ENCODE measurements around the gene SND1. TPM values are rescaled to one million over a fixed set of nuclear protein-coding genes. Genes with fewer than 3 reads are reported as not detected.
A peak's percentile ranks its signal among the peaks of the same experiment; 100 is the strongest.

Gene SND1
- polyA plus RNA-seq, 4 donors, result 47.2 to 148 (median 92.2) TPM

DNA sequence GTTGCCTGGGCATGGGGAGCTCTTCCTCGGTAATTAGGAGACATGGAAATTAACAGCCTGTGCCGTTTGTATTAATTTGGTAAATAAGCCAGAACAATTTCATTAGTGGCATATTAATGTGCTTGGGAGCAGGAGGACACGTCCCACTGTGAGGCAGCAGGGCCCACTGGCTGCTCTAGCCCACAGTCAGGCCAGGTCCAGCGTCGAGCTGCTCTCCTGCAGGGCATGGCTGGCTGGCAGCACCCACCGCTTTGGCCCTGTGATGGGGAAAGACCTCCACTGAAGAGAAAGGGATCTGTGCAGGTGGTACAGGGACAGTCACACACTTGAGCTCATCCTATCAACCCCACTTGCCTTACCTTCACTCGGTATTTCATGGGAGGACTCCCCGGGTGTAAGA is 416.8 kb downstream of the SND1 start:
- no peaks in the 10 kb centered on the region for H3K27me3 ChIP-seq (ENCODE audit: control insufficient read depth in 3 of 3, insufficient read depth in 3 of 3, low read length in 3 of 3)
- H3K36me3 ChIP-seq (ENCODE audit: control insufficient read depth in 3 of 3, insufficient read depth in 2 of 3, low read depth in 1 of 3, low read length in 3 of 3), result peaks cover 0 to 47% (median 0%) of the 10 kb centered on the region in 3 donors
- DNase-seq (no peak), FAIRE-seq (no peak)
- no peak overlapping the region for H3K27ac ChIP-seq (ENCODE audit: low read depth in 1 of 3, low read length in 2 of 3)
- WGBS, 3 donors, result 93 to 95% (median 93%) methylated on average over 8 of the region's 8 CpGs
- no peaks in the 10 kb centered on the region for H3K4me1 ChIP-seq (ENCODE audit: control insufficient read depth in 3 of 3, insufficient read depth in 2 of 3, low read depth in 1 of 3, low read length in 2 of 3)
- no peak overlapping the region for H3K4me3 ChIP-seq (ENCODE audit: low read depth in 1 of 3, low read length in 3 of 3)
- H3K9me3 ChIP-seq (ENCODE audit: control insufficient read depth in 2 of 2, insufficient read depth in 1 of 2, low read depth in 1 of 2, low read length in 1 of 2), result no peaks in the 10 kb centered on the region

DNA sequence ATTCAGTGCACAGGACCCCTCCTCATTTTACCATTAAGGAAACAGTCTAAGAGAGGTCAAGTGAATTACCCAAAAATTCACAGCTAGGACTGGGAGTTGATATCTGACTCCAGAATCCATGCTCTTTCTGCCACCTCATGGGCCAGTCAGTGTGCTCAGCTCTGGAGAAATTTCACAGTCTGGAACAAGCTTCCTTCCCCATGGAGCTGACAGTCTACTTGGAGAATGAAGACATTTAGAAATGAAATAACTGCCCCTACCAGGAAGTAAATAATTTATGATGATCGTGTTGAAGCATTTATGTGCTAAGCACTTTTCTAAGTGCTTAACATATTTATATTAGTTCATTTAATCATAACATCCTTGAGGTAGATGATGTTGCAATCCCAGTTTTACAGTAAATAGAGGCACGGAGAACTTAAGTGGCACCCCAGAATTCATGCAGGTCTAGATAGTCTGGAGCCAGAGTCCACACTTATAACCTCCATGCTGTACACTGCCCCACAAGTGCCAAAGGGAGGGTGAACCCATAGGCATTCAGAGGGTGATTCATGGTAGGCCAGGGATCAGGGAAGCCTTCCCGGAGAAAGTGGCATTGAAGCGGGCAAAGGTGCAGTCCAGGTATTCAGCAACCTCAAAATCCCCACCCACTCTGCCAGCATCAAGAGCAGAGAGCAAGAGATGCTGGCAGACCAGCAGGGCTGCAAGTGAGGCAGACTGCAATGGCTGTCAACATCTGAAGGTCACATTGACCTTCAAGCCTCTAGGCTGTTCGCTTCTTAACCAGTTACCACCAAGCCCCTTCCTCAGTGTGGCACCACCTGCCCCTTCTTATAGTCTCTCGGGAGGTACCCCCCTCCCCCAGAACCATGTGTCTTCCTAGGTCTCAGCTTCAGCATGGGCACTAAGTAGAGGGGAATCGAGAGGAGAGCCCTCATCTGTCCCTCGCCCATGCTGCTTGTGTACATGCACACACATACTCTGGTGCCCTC is 417.7 kb downstream of the SND1 start:
- H3K4me1 ChIP-seq (ENCODE audit: control insufficient read depth in 3 of 3, insufficient read depth in 2 of 3, low read depth in 1 of 3, low read length in 2 of 3), result no peaks in the 10 kb centered on the region
- H3K27me3 ChIP-seq (ENCODE audit: control insufficient read depth in 3 of 3, insufficient read depth in 3 of 3, low read length in 3 of 3), result no peaks in the 10 kb centered on the region
- FAIRE-seq, result no peak
- H3K4me3 ChIP-seq (ENCODE audit: low read depth in 1 of 3, low read length in 3 of 3), result no peak overlapping the region
- no peak overlapping the region for H3K27ac ChIP-seq (ENCODE audit: low read depth in 1 of 3, low read length in 2 of 3)
- no peaks in the 10 kb centered on the region for H3K9me3 ChIP-seq (ENCODE audit: control insufficient read depth in 2 of 2, insufficient read depth in 1 of 2, low read depth in 1 of 2, low read length in 1 of 2)
- peak in 1 of 2 donors; percentile 70 for DNase-seq
- peaks cover 0 to 52% (median 2%) of the 10 kb centered on the region in 3 donors for H3K36me3 ChIP-seq (ENCODE audit: control insufficient read depth in 3 of 3, insufficient read depth in 2 of 3, low read depth in 1 of 3, low read length in 3 of 3)
- 79 to 82% (median 80%) methylated on average over 8 of the region's 8 CpGs for WGBS, 3 donors

DNA sequence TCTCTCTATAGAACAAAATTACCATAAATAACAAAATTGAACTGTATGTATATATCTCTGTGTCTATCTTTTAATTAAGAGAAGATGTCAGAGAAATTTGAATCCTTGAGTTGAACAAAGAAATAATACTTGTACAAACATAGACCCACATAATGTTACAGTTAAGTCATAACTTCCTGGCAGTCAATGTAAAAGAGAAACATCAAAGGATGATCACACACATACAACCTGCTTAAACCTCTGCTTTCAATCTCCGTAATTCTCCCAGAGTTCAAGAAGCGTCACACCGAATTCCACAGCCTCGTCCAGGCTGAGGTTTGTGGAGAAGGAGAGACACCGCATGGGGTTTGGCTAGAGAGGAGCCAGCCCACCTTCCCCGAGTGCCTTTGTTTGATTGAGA is 419.4 kb downstream of the SND1 start:
- FAIRE-seq, result no peak
- H3K9me3 ChIP-seq (ENCODE audit: control insufficient read depth in 2 of 2, insufficient read depth in 1 of 2, low read depth in 1 of 2, low read length in 1 of 2), result no peaks in the 10 kb centered on the region

DNA sequence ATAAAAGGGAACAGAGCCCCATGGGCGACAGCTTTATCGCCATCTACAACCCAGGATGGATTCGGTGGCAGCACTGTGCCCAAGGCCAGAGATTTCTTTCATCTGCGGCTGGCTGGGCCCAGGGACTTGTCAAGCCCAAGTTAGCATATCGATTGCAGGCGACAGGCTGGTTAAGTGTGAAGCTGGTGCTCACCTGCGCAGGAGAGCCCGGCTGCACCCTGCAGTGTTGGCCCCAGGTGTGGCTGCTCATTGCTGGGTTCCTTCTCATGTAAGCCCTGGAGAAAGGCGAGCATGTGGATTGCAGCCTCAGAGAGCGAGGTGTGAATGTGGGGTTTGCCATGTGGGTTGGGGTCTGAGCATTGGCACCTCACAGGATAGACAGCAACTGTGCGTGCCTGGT is 419.8 kb downstream of the SND1 start:
- WGBS, 3 donors, result 88 to 99% (median 92%) methylated on average over 11 of the region's 11 CpGs
- FAIRE-seq (no peak), DNase-seq (no peak)
- no peaks in the 10 kb centered on the region for H3K9me3 ChIP-seq (ENCODE audit: control insufficient read depth in 2 of 2, insufficient read depth in 1 of 2, low read depth in 1 of 2, low read length in 1 of 2)
- H3K27me3 ChIP-seq (ENCODE audit: control insufficient read depth in 3 of 3, insufficient read depth in 3 of 3, low read length in 3 of 3), result no peaks in the 10 kb centered on the region
- no peak overlapping the region for H3K27ac ChIP-seq (ENCODE audit: low read depth in 1 of 3, low read length in 2 of 3)
- H3K4me1 ChIP-seq (ENCODE audit: control insufficient read depth in 3 of 3, insufficient read depth in 2 of 3, low read depth in 1 of 3, low read length in 2 of 3), result peaks cover 0 to 10% (median 0%) of the 10 kb centered on the region in 3 donors
- H3K36me3 ChIP-seq (ENCODE audit: control insufficient read depth in 3 of 3, insufficient read depth in 2 of 3, low read depth in 1 of 3, low read length in 3 of 3), result peaks cover 0 to 58% (median 7%) of the 10 kb centered on the region in 3 donors
- H3K4me3 ChIP-seq (ENCODE audit: low read depth in 1 of 3, low read length in 3 of 3), result no peak overlapping the region

More for the DNA sequence above, 419.4 kb downstream of the SND1 start:
- no peak overlapping the region for H3K4me3 ChIP-seq (ENCODE audit: low read depth in 1 of 3, low read length in 3 of 3)
- no peak for DNase-seq
- no peaks in the 10 kb centered on the region for H3K27me3 ChIP-seq (ENCODE audit: control insufficient read depth in 3 of 3, insufficient read depth in 3 of 3, low read length in 3 of 3)
- WGBS, 3 donors, result 90 to 97% (median 93%) methylated on average over 6 of the region's 6 CpGs
- H3K27ac ChIP-seq (ENCODE audit: low read depth in 1 of 3, low read length in 2 of 3), result no peak overlapping the region
- H3K36me3 ChIP-seq (ENCODE audit: control insufficient read depth in 3 of 3, insufficient read depth in 2 of 3, low read depth in 1 of 3, low read length in 3 of 3), result peaks cover 0 to 61% (median 7%) of the 10 kb centered on the region in 3 donors
- peaks cover 0 to 5% (median 0%) of the 10 kb centered on the region in 3 donors for H3K4me1 ChIP-seq (ENCODE audit: control insufficient read depth in 3 of 3, insufficient read depth in 2 of 3, low read depth in 1 of 3, low read length in 2 of 3)

DNA sequence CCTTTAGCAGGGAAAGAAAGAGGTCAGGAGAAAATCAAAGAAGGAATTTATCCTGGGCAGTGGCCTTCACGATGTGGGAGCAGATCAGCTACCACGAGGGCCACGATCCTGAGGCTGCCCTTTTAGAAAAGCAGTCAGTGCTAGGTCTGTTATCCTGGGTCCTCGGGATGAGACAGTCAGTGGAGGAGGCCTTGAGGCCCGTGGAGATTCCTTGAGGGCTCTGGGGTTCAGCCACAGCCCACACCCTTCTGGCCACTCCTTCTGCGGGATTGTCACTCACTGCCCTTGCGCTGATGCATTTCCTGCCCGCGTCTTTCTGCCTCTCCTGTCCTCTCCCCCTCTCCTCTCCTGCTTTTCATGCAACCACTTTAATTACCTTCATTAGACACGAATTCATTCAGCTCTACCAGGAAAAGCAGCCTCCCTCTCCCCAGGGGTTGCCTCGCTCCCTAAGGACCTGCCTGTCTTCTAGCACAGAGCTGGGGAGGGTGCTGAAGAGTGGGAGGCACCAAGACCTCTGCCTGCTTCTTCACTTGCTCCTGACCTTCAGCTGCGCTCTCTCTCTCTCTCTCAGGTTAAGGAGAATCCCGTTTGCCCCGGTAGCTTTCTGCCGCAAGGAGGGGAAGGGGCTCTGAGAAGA is 421.8 kb downstream of the SND1 start:
- Histone ChIP-seq H3K36me3 (ENCODE audit: control insufficient read depth in 3 of 3, insufficient read depth in 2 of 3, low read depth in 1 of 3, low read length in 3 of 3) (peaks cover 0 to 68% (median 7%) of the 10 kb centered on the region in 3 donors), H3K27me3 (ENCODE audit: control insufficient read depth in 3 of 3, insufficient read depth in 3 of 3, low read length in 3 of 3) (no peaks in the 10 kb centered on the region), H3K4me1 (ENCODE audit: control insufficient read depth in 3 of 3, insufficient read depth in 2 of 3, low read depth in 1 of 3, low read length in 2 of 3) (peaks cover 0 to 24% (median 4%) of the 10 kb centered on the region in 3 donors), H3K27ac (ENCODE audit: low read depth in 1 of 3, low read length in 2 of 3) (no peak overlapping the region), H3K4me3 (ENCODE audit: low read depth in 1 of 3, low read length in 3 of 3) (no peak overlapping the region), H3K9me3 (ENCODE audit: control insufficient read depth in 2 of 2, insufficient read depth in 1 of 2, low read depth in 1 of 2, low read length in 1 of 2) (no peaks in the 10 kb centered on the region)
- no peak for DNase-seq
- FAIRE-seq, result no peak
- 86 to 91% (median 88%) methylated on average over 15 of the region's 15 CpGs for WGBS, 3 donors

DNA sequence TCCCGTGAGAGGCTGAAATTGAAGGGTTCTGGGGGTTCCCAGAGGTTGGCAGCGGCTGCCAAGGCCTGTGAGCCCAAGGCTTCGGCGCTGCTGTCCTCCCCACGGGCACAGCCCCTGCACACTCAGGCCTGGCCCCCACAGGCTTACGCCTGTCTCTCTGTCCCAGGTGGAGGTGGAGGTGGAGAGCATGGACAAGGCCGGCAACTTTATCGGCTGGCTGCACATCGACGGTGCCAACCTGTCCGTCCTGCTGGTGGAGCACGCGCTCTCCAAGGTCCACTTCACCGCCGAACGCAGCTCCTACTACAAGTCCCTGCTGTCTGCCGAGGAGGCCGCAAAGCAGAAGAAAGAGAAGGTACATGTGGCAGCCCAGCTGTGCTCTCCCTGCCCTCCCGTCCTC is 422.3 kb downstream of the SND1 start:
- H3K27me3 ChIP-seq (ENCODE audit: control insufficient read depth in 3 of 3, insufficient read depth in 3 of 3, low read length in 3 of 3), result no peaks in the 10 kb centered on the region
- H3K27ac ChIP-seq (ENCODE audit: low read depth in 1 of 3, low read length in 2 of 3), result no peak overlapping the region
- DNase-seq, result no peak
- peaks cover 0 to 24% (median 4%) of the 10 kb centered on the region in 3 donors for H3K4me1 ChIP-seq (ENCODE audit: control insufficient read depth in 3 of 3, insufficient read depth in 2 of 3, low read depth in 1 of 3, low read length in 2 of 3)
- 91 to 96% (median 93%) methylated on average over 19 of the region's 19 CpGs for WGBS, 3 donors
- H3K9me3 ChIP-seq (ENCODE audit: control insufficient read depth in 2 of 2, insufficient read depth in 1 of 2, low read depth in 1 of 2, low read length in 1 of 2), result no peaks in the 10 kb centered on the region
- FAIRE-seq, result no peak
- peaks cover 0 to 73% (median 7%) of the 10 kb centered on the region in 3 donors for H3K36me3 ChIP-seq (ENCODE audit: control insufficient read depth in 3 of 3, insufficient read depth in 2 of 3, low read depth in 1 of 3, low read length in 3 of 3)
- H3K4me3 ChIP-seq (ENCODE audit: low read depth in 1 of 3, low read length in 3 of 3), result no peak overlapping the region

DNA sequence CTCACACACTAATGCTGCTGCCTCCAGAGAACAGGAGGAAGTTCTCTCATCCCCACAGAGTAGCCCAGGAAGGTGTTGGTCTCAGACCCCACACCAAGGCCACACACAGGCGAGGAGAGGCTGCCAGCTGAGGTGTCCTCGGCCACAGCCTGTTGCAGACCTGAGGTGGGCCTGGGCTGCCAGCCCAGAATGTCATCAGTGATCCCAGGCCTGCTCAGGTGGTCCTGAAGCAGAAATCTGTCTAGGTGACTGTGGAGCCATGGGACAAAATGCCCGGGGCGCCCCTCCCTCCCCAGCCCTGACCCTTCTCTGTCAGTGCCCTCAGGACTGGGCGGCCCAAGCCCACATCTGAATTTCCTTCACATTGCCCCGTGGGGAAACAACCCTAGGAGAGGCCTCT is 422.7 kb downstream of the SND1 start:
- DNase-seq (no peak), FAIRE-seq (no peak)
- Histone ChIP-seq H3K27ac (ENCODE audit: low read depth in 1 of 3, low read length in 2 of 3) (no peak overlapping the region), H3K4me3 (ENCODE audit: low read depth in 1 of 3, low read length in 3 of 3) (no peak overlapping the region), H3K36me3 (ENCODE audit: control insufficient read depth in 3 of 3, insufficient read depth in 2 of 3, low read depth in 1 of 3, low read length in 3 of 3) (peaks cover 0 to 77% (median 7%) of the 10 kb centered on the region in 3 donors), H3K4me1 (ENCODE audit: control insufficient read depth in 3 of 3, insufficient read depth in 2 of 3, low read depth in 1 of 3, low read length in 2 of 3) (peaks cover 0 to 24% (median 4%) of the 10 kb centered on the region in 3 donors), H3K27me3 (ENCODE audit: control insufficient read depth in 3 of 3, insufficient read depth in 3 of 3, low read length in 3 of 3) (no peaks in the 10 kb centered on the region), H3K9me3 (ENCODE audit: control insufficient read depth in 2 of 2, insufficient read depth in 1 of 2, low read depth in 1 of 2, low read length in 1 of 2) (no peaks in the 10 kb centered on the region)
- WGBS, 3 donors, result 88 to 91% (median 88%) methylated on average over 6 of the region's 6 CpGs

DNA sequence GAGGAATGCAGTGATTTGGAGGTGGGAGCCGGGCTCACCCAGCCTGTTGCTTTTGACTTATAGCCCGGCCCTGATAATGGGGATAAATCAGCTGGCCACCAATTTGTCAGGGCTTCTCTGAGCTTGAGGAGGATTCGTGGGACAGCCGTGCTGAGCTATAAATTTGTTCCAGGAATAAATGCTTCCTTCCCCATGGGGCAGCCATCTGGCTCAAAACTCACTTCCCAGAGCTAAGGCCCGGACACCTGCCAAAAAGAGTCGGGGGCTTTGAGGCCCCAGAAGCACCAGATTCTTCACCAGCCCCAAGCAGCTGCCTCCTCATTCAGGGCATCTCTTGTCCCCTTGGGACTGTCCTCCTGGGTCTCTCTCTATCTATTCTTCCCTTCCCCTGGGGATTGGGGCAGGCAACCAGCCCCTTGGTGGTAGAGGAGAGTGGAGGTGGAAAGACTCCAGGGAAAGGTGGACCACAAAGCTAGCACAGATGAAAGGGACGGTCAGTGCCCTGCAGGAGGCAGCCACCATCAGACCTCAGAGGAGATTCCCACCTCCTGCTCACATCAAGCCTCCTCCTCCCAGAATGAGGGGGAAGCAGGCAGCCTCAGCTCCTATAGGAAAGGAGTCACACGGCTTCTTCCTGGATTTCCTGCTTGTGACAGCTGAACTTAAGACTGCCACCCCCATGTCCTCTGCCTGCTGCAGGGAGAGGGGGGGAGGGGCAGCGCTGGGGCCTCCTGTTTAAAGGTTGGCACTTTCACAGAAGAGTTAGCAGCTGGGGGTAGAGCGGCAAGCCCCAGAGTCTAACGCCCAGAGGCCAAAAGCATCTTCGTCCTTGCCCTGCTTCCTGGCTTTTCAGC is 423.5 kb downstream of the SND1 start:
- H3K4me1 ChIP-seq (ENCODE audit: control insufficient read depth in 3 of 3, insufficient read depth in 2 of 3, low read depth in 1 of 3, low read length in 2 of 3), result peaks cover 0 to 24% (median 4%) of the 10 kb centered on the region in 3 donors

More for the DNA sequence above, 423.5 kb downstream of the SND1 start:
- Histone ChIP-seq H3K27me3 (ENCODE audit: control insufficient read depth in 3 of 3, insufficient read depth in 3 of 3, low read length in 3 of 3) (no peaks in the 10 kb centered on the region), H3K36me3 (ENCODE audit: control insufficient read depth in 3 of 3, insufficient read depth in 2 of 3, low read depth in 1 of 3, low read length in 3 of 3) (peaks cover 0 to 79% (median 7%) of the 10 kb centered on the region in 3 donors), H3K4me3 (ENCODE audit: low read depth in 1 of 3, low read length in 3 of 3) (no peak overlapping the region), H3K27ac (ENCODE audit: low read depth in 1 of 3, low read length in 2 of 3) (no peak overlapping the region), H3K9me3 (ENCODE audit: control insufficient read depth in 2 of 2, insufficient read depth in 1 of 2, low read depth in 1 of 2, low read length in 1 of 2) (no peaks in the 10 kb centered on the region)
- 79 to 90% (median 86%) methylated on average over 12 of the region's 12 CpGs for WGBS, 3 donors
- peak in 1 of 2 donors; percentile 14 for DNase-seq
- no peak for FAIRE-seq
